DMS53 treated with DMSO at 0.1 percent for 48 hours (cell line): Measurements from ENCODE around the gene SIAH1.
A peak's percentile ranks its signal among the peaks of the same experiment; 100 is the strongest.
"Not testable (repeated sequence)": the region's sequence is repeated elsewhere in the genome, so short reads cannot be mapped to it uniquely, and the experiment has no call there.

Experiments used
- DNase-seq: peaks from one replicate; lab custom pipeline; 2025; ENCODE audit not compliant: unreplicated experiment; lab: John Stamatoyannopoulos, UW

The SIAH1 gene

GRCh38 chr16:48367441-48368049 is 17.7 kb downstream of the SIAH1 start:
- no peak for DNase-seq

DNA sequence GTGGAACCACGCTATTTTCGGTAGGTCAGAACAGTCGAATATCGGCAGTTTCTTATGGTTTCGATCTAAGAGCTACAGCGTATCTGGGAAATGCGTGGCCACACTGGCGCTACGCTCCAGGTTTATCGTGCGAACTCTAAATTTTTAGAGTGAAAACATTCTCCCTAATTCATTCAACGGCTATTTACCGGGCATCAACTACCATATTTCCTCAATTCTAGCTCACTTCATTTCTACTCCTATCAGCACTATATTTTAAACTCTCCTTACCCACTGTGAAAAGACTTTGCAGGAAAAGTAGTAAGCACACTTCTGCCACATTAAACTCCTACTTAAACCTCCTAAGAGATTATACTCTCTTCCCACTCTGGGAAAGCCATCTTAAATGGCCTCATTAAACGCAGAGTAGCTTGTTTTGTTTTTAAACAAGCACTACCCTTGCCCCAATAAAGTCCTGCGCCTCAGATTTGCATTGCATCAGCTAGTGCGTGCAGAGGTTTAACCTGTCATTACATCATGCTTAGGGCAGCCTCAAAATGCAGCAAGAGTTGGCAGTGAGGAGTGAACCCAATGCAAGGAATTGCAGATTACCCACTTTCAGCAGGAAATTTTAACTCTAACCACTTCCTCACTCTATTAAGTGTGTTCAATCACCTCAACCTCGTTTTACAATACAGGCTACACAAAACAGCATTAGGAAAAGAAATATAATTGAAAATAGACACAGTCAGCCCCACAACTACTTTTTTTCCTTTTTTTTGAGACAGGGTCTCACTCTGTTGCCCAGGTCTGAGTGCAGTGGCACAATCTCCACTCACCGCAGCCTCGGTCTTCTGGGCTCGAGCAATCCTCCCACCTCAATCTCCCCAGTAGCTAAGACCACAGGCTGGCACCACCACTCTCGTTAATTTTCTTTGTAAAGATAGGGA is 18.8 kb downstream of the SIAH1 start:
- peak; percentile 69 for DNase-seq

- peak; percentile 81 for DNase-seq
Measured at GRCh38 chr16:48365601-48366164, 19.5 kb downstream of the SIAH1 start.

DNA sequence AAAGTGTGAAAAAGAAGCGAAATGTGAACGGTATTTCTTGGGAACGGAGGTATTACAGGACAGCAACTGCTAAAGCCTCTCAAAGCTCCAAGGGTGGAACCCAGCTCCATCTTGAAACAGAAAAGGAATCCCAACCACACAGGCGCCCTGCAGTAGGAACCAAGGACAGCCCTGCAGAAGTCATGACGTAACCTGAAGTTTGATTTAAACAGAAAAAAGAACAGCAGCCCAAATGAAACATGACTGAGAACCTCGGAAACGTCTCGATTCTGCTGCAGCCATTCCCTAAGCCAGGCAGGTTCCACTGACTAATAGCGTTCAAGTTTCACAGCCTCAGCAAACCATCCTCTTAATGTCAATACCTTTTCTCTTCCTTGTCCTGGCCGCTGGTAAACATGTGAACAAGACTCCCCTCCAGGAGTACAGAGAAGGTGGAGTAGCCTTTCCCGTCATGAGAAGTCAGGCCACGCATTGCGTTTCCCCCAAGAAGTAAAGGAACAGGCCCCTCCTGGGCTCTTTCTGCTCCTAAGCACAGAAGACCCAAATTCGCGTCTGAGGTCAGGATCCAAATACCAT is 20.1 kb downstream of the SIAH1 start:
- no peak for DNase-seq

DNA sequence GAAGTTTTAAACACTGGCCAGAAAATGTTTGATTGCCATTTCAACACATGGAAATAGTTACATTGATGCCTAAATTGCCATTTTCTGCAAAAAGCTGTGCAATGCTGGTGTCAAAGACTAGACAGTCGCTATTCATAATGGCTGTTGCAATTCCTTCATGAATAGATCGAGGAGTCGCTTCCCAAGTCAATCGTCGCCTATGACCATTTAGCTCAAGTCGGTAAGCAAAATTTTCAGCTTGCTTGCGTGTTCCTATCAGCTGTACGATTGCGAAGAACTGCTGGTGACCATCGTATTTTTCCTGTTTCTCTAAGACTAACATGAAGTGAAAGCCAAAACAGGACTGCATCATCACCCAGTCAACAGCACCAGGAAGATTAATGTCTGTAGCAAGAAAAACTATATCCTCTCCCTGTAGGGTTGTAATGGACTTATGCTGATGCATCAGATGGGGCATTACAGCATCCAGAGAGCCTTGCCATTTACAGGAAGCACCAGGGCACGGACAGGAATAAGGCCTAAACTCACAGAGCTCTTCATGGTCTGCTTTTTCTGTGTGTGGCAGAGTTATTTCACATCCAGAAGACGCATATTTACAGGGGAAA is 23.6 kb downstream of the SIAH1 start:
- DNase-seq: no peak

DNA sequence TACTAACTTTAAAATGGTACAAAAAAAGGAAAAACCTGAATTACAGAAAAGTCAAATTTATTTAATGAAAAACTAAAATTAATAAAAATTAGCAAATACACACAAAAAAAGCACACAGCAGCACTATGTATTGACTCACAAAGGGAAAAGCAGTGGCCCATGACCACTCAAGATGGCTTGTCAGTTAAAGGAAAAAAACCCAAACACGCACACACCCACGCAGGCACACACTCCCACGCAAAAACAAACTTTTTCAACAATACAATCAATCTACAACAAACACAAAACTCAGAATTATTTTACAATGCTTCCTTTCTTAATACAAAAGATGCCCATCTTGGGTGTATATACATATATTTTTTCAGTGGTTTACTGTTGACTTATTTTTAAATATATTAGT is 24.2 kb downstream of the SIAH1 start:
- DNase-seq: peak; percentile 16

GRCh38 chr16:48359983-48360382 is 25.2 kb downstream of the SIAH1 start:
- DNase-seq: no peak

DNA sequence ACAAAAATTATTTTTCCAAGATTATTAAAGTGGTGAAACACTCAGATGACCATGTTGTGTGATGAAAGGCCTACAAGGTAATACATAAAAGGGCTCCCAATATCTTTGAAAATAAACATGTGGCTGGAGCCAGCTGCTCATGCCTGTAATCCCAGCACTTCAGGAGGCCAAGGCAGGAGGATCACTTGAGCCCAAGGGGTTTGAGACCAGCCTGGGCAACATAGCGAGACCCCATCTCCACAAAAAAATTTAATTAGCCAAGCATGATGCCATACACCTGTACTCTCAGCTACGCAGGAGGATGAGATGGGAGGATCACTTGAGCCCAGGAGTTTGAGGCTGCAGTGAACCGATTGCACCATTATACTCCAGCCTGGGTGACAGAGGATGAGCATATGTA is 26.8 kb downstream of the SIAH1 start:
- no peak for DNase-seq

GRCh38 chr16:48356633-48357376 is 28.4 kb downstream of the SIAH1 start:
- no peak for DNase-seq

DNA sequence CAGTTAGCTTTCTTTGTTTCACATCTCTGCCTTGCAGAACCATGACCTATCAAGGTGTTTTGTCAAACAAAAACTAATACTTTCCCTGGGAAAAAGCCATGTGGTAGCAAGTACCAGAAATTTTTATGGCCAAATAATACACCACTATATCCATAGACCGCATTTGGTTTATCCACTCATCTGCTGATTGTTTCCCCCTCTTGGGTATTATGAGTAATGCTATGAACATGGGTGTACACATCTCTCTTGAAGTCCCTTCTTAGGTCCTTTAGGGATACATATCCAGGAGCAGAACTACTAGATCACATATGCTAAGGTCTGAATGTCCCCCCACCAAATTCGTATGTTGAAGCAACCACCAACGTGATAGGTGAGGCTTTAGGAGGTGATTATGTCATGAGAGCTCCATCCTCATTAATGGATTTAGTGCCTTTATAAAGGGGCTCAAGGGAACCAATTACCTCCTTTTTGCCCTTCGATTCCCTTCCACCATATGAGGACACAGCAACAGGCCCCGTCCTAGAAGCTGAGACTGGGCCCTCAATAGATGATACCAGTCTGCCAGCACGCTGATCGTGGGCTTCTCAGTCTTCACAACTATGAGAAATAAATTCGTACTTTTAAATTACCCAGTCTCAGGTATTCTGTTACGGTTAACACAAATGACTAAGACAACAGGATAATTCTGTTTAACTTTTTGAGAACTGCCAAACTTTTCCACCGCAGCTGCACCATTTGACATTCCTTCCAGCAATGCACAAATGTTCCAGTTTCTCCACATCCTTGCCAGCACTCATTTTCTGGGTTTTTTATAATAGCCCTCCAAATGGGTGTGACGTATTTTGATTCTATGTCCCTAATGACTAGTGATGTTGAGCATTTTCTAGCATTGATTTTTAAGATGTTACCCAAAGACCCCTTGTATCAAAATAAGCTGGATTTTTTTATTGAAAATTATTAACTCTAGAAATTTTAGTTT is 30.0 kb downstream of the SIAH1 start:
- DNase-seq: no peak

- DNase-seq: not testable (repeated sequence)
Measured at GRCh38 chr16:48354385-48354784, 30.8 kb downstream of the SIAH1 start.

- peak; percentile 76 for DNase-seq
Measured at GRCh38 chr16:48353565-48354163, 31.5 kb downstream of the SIAH1 start.

DNA sequence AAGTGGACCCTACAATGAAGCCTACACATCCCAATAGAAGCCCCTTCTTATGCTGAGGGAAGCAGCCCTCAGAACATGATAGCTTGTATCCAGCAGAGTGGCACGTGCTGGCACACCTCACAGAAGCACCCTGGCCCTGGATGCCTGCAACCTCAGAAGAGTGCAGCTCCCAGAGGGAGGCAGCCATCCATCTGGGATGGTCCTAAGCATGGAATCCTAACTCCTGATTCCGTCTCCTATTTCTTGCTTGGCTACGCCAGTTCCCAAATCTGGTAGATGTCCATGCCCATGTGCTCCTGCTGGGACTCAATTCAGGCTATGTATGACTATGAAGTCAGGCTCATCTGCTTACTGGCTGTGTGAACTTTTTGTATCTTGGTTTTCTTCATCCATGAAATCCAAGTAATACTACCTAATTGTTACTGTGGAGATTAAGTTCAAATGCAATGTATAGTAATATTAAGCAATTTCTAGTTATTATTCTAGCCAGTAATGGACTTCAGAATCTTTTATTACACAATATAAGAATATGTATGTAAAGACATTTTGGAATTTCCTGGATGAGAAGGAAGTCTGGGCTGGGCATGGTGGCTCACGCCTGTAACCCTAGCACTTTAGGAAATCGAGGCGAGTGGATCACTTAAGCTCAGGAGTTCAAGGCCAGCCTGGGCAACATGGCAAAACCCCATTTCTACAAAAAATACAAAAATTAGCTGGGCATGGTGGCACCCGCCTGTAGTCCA is 32.4 kb downstream of the SIAH1 start:
- no peak for DNase-seq

- no peak for DNase-seq
Measured at GRCh38 chr16:48350736-48351135, 34.5 kb downstream of the SIAH1 start.

- DNase-seq: no peak
Measured at GRCh38 chr16:48347980-48348379, 37.2 kb downstream of the SIAH1 start.

DNA sequence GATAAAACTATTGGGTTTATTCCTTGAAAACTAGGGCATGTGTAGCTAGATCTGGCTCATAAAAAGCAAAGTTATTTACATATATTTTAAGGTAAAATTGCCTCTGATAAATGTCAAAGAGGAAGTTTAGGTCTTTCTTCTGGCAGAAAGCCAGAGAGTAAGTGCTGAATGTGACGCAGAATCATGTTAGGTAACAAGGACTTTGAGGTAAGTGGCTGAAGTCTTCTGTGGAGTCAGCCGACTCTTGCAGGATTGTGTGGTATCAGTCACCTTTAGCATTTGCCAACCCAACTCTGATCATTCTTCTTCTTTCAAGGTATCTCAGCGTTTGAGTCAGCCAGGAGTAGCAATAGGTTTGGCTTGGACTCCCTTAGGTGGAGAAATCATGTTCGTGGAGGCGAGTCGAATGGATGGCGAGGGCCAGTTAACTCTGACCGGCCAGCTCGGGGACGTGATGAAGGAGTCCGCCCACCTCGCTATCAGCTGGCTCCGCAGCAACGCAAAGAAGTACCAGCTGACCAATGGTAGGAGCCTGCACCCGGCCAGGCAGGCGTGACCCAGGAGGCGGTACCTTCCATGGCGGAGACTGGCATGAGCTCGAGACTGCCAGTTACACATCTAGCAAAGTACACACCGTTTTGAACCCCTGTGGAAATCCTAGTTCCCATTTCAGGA is 37.9 kb downstream of the SIAH1 start:
- no peak for DNase-seq

DNA sequence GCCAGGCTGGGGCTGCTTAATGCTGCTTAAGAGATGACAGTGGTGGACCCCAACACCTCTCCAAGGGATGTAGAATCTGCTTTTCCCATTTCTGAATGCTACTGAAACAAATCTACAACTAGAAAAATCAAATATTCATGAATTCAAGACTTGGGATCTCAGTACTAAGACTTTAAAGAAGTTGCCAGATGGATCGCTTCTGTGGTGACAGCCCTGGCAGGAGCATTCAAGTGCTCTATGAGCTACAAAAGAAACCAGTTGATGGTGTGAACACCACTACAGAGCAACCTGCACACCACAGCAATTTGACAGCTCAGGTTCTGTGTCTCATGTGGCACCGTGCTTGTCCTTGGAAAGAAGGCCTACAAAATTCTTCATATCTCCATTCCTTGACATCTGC is 42.6 kb downstream of the SIAH1 start:
- no peak for DNase-seq

DNA sequence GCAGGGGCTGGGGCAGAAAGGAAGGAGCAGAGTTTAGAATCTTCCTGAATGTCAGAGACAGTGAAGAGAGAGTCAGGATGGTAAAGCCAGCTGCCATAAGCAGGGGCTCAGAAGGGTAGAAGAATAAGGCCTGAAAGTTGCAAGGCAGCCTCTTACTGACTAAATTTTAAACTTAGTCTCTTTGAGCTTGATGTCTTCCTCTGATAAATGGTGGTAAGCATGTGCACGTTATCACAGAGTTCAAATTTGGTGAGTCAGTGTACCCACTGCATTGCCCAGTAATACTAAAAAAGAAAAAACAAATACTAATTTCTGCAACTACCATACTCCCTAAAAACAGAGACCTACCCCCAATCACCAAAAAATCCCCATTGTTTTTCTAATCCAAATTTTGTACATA is 45.2 kb downstream of the SIAH1 start:
- DNase-seq: no peak
